ENCODE measurements around the gene H3-3A. TPM values are rescaled to one million over a fixed set of nuclear protein-coding genes. Genes with fewer than 3 reads are reported as not detected.

The H3-3A gene
- 343 and 398 TPM in 2 replicates for total RNA-seq (2014; rRNA removed; shearing (Covaris generic))

DNA sequence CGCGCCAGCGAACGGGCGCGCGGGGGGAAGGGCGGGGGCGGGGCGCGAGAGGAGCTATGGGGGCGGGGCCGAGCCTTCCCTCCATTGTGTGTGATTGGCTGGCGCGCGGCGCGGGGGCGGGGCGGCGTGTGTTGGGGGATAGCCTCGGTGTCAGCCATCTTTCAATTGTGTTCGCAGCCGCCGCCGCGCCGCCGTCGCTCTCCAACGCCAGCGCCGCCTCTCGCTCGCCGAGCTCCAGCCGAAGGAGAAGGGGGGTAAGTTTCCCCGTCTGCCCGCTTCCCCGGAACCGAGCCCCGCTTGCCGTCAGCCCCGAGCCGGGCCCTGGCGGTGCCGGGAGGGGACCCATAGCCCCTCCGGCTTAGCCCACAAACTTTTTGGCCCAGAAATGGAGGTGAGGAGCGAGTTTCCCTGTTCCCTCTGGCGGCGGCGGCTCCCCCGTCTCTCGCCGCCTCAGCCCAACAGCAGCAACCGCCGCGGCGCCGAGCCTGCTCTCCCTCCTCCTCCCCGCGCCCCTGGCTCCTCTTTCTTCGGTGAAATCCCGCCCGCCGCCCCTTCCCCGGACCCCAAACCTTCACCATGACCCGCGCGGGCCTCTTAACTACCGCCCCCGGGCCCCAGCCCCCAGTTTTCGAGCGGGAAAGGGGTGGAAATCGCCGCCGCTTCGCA, at the start of gene H3-3A:
H3-3A (plus strand) TSS at position 159 of the 666 bp plus-strand sequence. CDS start 1,636 bp downstream, outside the sequence.
- DNase-seq (ENCODE audit: low read depth), result peak; percentile 94

DNA sequence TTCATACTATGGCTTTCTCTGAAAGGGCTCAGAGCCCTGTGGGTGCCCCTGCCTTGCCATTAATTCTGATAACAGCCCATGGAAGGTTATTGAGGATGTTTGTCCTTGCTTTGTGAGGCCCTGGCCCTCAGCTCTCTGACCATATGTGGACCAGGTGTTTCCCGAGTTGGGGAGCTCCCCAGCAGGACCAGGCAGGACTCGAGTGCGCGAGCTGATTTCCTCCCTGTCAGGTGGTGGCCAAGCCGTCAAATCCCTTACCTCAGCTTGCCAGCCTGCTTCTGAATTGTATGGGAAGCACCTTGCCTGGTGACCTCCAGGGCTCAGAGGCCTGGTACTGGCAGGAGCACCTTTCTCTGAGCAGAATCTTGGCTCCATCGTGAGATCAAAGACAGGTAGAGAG, 45.4 kb upstream of the H3-3A start:
- DNase-seq (ENCODE audit: low read depth), result no peak

DNA sequence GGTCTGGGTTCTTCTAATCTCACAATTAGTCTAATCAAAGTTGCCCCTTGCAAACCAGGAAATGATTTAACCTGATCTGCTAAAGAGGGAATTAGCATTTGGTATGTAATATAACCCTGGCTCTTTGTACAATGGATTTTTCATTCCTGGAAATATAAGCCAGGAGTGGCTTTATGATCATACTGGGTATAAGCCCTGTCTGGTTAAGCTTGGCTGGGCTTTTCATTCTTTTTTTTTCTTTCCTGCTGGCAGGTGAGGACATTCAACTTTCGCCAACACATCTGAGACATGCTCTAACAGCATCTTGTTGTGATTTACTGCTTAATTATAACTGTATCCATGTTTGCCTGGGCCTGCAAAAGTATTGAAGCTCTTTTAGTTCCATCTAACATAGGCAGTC, 42.9 kb upstream of the H3-3A start:
- DNase-seq (ENCODE audit: low read depth), result no peak

DNA sequence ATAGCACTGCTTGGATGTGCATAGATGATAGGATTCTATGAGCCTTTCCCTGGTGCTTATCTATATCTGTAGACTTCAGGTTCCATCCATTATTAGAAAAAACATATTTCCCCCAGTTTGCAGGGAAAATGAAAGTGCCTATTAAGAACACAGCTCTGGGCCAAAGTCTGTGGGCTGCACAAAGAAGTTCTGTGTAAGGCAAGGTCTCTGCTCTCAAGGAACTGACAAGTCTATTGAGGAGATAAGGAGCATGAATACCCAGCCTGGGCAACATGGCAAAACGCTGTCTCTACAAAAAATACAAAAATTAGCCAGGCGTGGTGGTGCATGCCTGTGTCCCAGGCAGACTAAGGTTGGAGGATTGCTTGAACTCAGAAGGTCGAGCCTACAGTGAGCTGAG, 41.1 kb upstream of the H3-3A start:
- no peak for DNase-seq (ENCODE audit: low read depth)

DNA sequence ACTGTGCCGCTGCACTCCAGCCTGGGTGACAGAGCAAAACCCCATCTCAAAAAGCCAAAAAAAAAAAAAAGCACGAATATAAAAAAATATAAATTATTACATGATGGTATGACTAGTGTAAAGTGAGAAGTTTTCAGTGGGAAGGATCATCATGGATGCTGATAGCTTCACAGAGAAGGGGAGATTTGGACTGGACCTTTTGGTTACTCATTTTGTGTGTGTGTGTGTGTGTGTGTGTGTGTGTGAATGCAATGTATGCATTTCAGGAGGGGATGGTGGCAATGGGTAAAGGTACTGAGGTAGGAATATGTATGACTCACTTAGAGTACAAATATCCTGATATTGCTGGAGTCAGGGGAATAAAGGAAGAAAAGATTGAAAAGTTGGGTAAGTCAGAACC, 40.7 kb upstream of the H3-3A start:
- DNase-seq (ENCODE audit: low read depth), result no peak

DNA sequence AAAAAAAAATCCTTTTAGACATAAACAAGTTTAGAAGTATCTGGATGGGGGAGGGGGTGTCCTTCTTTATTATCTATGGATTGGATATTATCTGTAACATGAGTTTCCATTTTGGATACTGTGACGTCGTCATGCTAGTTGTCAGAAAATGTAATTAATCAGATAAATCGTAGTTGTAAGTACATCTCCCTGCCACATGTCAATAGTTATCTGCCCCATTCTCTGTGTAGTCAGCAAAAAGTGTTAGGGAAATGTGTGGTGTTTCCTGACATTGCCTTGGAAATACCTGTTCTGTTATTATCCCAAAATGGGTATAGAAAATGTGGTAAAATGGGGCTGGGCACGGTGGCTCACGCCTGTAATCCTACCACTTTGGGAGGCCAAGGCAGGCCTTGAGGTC, 38.8 kb upstream of the H3-3A start:
- DNase-seq (ENCODE audit: low read depth), result no peak

DNA sequence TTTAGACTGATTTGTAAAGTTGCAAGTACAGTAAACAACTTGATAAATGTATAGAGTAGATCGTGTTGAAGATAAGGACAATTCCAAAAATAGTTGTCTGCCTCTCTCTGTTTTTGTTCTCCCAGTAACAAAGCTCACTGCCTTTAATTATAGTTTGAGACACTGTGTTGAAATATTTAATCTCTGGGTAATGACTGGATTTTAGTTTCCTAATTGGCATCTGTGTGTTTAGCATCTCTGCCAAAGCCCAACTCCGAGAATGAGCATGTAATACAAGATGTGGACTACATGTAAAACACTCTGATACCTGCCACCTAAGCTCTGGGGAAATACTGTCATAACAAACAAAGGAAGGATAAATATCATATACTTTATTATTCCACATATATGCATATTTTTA, 35.7 kb upstream of the H3-3A start:
- DNase-seq (ENCODE audit: low read depth), result no peak

DNA sequence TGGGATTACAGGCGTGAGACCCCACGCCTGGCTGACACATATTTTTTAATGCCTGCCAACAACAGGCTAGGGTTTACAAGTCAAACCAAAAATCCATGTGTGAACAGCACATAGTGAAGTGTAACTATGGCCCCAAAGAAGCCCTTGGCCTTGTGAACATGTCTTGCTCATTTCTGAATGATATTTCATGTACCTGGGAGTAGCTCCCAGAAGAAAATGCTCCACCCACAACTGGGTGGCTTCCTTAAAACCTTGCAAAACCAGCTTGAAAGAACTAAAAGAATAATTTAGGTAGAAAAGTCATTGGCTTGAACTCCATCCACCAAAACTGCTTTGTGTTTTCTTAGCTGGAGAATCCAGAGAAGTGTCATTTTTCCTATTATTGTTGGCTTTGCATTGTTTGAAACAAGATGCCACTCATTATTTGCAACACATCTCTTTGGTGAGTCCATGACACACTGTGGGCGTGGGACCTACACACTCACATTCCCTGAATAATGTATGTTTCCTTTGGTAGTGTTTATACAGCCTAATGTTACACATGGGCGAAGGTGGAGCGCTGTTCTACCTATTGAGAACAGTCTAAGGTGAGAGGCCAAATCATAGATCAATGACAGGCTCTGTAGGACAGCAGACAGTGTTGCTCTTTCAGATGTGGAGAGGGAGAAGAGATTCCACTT, 34.8 kb upstream of the H3-3A start:
- no peak for DNase-seq (ENCODE audit: low read depth)

DNA sequence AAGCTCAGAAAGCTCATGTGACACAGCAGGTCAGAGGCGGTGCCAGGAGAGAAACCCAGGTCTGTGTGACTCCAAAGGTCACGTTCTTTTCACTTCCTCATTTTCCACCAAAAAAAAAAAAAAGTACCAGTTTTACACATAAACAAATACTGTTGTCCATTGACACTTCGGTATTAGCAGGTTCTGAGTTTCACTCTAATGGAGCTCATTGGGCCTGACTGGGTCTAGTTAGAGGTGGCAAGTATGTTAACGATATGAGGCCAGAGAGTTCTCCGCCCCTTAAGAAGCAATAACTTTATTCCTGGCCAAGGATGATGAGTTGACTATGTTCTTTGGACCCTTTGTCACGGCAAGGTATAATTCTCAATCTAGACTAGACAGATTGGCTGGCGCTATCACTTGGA, 33.4 kb upstream of the H3-3A start:
- no peak for DNase-seq (ENCODE audit: low read depth)

DNA sequence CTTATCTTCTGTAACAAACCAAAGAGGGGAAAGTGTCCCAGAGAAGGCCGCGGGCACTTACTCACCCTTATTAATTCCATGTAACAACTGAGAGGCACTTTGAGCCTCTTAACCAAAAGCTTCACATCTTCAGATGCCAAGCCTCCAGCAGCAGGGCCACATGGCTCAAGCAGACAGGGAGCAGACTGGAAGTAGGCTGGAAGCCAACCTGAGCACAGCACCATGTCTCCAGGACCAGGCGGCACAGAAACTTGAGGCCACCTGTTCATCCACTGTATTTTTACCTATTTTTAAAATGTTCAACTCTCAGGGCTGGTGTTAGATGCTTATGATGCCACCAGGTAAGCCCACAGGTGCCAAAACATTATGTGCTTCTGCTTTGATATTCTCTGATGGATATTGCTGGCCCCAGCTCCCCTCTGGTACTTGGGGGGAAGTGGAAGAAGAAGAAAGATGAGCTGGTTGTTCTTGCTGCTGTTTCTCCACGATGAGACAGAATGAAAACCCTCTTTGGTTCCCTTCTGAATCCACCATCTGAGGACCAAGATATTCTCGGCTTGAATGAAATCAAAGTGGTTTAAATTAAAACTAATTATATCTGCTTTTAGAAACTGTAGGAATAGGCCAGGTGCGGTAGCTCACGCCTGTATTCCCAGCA, 32.8 kb upstream of the H3-3A start:
- no peak for DNase-seq (ENCODE audit: low read depth)

DNA sequence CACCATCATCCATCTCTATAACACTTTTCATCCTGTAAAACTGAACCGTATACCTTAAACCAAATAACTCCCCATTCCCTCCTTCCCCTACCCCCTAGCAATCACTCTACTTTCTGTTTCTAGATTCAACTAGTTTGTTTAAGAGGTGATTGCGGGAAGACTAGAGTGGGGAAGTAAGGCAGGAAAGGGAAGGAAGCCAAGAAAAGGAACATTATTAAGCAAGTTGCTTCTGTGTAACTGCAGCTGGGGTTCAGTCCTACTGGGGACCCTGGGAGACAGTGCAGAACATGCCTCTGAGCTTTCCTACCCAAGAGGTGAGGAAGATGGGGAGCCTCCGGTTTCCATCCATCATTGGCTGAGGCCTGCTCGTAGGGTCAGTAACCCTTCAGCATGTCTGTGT, 28.9 kb upstream of the H3-3A start:
- no peak for DNase-seq (ENCODE audit: low read depth)

DNA sequence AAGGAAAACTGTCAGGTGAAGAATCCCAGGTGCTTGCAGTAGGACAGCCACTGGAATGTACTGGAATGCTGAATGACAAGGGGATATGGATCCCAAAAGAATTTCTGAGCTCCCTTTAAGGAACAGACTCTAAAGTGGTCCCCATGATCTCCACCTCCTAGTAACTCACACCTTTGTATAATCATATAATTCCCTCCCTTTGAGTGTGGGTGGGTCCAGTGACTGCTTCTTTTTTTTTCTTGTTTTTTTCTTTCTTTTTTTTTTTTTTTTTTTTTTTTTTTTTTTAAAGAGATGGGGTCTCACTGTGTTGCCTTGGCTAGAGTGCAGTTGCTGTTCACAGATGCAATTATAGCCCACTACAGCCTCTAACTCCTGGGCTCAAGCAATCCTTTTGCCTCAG, 28.5 kb upstream of the H3-3A start:
- no peak for DNase-seq (ENCODE audit: low read depth)

DNA sequence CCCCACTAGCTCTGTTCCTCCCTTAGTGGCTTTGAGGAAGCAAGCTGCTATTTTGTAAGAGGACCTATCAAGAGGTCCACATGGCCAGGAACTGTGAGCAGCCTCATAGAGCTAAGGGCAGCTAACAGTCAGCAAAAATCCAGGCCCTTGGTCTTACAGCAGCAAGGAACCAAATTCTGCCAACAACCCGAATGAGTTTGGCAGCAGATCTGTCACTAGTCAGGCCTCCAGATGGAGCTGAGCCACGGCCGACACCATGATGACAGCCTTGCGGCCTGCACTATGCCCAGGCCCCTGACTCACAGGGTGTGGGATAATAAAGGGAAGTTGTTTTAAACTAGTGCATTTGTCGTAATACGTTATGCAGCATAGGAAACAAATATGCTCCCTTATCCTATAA, 28.0 kb upstream of the H3-3A start:
- peak; percentile 89 for DNase-seq (ENCODE audit: low read depth)

DNA sequence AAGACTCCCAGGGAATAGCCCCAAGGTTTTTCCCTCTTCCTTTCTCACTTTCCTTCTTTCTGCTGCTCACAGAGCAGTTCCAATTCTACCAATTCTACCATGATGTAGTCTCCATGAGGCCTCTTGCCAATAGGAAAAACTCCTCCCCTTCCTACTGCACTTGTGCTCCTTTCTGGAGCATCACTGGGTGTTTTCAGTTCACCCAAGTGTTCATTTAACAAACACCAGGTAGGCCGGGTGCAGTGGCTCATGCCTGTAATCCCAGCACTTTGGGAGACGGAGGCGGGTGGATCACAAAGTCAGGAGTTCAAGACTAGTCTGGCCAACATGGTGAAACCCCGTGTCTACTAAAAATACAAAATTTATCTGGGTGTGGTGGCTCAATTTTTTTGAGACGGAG, 26.6 kb upstream of the H3-3A start:
- DNase-seq (ENCODE audit: low read depth), result no peak

DNA sequence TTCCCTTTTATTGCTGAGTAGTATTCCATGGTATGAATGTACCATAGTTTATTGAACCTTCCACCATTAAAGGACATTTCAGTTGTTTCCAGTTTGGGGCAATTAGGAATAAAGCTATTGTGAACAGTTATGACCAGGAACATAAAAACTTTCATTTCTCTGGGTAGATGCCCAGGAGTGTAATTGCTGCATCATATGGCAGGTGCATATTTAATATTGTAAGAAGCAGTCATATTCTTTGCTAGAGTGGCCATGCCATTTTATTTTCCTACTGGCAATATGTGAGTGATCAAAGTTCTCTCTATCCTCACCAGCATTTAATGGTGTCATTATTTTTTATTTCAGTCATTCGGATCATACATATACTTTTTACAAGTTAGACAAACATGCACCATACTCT, 23.9 kb upstream of the H3-3A start:
- DNase-seq (ENCODE audit: low read depth), result no peak

DNA sequence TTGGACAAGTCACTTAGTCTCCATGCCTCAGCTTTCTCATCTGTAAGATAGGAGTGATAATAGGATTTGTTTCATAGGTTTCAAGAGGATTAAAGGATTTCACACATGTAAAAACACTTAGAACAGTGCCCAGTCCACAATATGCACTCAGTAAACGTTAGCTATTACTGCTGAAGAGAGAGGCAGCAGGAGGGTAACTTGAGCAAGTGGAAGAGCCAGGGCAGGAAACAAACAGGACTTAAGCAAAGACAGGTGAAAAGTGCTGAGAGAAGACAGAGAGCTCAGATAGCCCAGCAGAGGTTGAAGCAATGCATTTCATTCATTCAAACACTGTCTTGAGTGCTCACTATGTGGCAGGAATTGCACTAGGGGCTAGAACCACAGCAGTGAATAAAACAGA, 21.1 kb upstream of the H3-3A start:
- DNase-seq (ENCODE audit: low read depth), result no peak

DNA sequence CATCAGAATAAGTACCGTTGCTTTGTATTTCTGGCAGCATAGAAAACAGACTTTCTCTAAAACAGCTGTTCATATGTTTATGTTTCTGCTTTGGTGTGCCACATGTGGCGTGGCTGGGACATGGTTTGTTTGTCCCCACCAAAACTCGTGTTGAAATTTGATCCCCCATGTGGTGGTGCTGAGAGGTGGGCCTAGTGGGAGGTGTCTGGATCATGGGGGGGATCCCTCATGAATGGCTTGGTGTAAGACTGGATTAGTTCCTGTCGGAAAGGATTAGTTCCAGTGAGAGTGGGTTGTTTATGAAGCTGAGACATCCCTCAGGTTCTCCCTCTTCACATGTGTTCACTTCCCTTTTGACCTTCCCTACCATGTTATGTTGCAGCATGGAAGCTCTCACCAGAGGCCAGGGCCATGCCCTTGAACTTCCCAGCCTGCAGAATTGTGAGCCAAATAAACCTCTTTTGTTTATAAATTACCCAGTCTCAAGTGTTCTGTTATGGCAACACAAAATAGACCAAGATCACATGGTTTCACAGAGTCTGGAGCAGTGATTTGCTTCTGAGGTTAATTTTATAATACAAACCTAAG, 17.9 kb upstream of the H3-3A start:
- DNase-seq (ENCODE audit: low read depth), result peak; percentile 11

DNA sequence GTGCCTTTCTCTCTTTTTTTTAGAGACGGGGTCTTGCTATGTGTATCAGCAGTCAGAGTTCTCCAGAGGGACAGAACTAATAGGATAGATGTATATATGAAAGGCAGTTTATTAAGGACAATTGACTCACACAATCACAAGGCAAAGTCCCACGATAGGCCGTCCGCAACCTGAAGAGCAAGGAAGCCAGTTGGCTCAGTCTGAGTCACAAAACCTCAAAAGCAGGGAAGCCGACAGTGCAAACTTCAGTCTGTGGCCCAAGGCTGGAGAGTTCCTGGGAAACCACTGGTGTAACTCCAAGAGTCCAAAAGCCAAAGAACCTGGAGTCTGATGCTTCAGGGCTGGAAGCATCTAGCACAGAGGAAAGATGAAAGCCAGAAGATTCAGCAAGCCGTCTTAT, 16.3 kb upstream of the H3-3A start:
- DNase-seq (ENCODE audit: low read depth), result peak; percentile 91

DNA sequence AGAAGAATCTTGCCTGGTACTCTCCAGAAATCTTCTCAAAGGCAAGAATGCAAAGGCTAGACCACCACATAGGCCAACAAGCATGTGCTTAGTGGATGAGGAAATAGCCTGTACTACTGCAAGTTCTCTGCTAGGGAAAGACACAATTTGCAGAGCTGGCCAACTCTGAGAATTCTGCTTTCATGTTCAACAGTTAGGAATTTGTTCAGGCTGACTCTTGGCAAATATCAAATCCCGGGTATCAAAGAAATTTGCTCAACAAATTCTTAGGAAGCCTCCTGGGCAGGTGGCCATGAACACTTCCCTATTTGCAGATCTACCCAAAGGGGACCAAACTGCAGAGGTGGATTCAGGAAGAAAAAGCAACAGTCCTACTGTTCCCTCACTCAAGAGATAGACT, 15.0 kb upstream of the H3-3A start:
- DNase-seq (ENCODE audit: low read depth), result no peak

DNA sequence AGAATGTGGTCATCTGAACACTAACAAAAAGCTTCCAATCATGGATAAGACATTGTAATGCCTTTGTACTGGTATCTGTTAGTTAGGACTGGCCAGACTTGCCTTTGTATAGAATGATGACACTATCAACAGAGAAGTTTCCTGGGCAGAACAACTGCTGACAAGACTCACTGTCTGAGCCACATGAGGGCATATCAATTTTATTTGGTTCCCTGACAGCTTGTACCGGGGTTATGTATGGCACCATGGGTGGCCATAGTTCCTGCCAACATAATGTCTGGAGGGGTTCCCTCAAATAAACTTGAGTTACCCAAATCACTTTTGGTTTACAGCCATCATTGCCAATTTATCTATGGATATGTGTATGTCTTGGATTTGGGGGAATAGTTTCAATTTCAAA, 13.6 kb upstream of the H3-3A start:
- DNase-seq (ENCODE audit: low read depth), result no peak

DNA sequence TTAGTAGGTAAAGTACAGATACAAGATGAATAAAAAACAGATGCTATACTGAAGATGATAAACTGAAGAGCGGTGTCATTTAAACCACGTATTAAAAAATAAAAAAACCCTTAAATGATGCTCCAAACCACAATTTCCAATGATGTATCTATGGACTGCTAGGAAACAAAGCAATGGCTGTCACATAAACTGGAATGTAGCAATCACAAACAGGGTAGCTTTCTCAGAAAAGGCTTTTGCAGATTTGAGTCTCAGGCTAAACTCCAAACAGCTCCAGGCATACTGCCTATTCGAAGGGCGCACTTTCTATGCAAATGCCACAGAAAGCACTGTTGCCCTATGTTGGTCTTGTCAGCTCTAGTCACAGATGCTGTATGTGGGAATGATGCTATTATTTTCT, 12.4 kb upstream of the H3-3A start:
- DNase-seq (ENCODE audit: low read depth), result no peak

DNA sequence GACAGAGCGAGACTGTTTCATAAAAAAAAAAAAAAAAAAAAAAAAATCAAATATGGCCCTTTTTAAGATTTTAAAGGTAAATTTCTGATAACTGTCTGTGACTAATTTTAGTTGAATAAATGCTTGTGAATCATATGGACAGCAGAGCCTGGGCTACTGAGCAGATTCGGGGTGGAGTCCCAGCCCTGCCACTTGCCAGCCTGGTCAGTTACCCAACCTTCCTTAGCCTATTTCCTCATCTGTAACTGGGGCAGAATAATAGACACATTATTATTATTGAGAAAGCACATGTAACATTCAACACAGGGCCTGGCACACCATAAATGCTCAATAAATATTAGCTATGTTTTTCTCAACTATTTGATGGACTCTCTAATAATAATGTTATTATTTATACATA, 11.2 kb upstream of the H3-3A start:
- no peak for DNase-seq (ENCODE audit: low read depth)

DNA sequence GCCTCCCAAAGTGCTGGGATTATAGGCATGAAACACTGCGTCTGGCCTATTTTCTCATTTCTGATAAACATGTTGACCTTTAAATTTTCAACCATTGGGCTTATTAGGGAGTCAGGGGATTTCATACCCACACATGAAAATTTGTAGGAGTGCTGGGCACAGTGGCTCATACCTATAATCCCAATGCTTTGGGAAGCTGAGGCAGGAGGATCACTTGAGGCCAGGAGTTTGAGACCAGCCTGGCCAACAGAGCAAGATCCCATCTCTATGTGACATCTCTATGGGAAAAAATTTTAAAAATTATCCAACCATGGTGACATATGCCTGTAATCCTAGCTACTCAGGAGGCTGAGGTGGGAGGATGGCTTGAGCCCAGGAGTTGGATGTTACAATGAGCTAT, 10.5 kb upstream of the H3-3A start:
- no peak for DNase-seq (ENCODE audit: low read depth)

Data from M059J (cell line).